GM21515 (cell line): Measurements from ENCODE around the gene GIGYF1.
A peak's percentile ranks its signal among the peaks of the same experiment; 100 is the strongest.

ENCODE experiments used
- ATAC-seq: cut with Tn5 transposase; IDR thresholded peaks from one replicate; pipeline ENCODE4 v1.9.1; 2021; ENCODE audit not compliant: unreplicated experiment

GIGYF1 gene

GRCh38 chr7:100685631-100686145 is 8.4 kb downstream of the GIGYF1 start:
- ATAC-seq, result no peak

- ATAC-seq, result no peak
Measured at GRCh38 chr7:100685049-100685605, 8.9 kb downstream of the GIGYF1 start.

GRCh38 chr7:100684534-100685042 is 9.5 kb downstream of the GIGYF1 start:
- no peak for ATAC-seq

- ATAC-seq, result no peak
Measured at GRCh38 chr7:100683659-100684533, 10.2 kb downstream of the GIGYF1 start.

- no peak for ATAC-seq
Measured at GRCh38 chr7:100682991-100683658, 10.9 kb downstream of the GIGYF1 start.

- no peak for ATAC-seq
Measured at GRCh38 chr7:100682228-100682741, 11.8 kb downstream of the GIGYF1 start.

GRCh38 chr7:100681491-100682227 is 12.4 kb downstream of the GIGYF1 start:
- ATAC-seq, result no peak

- no peak for ATAC-seq
Measured at GRCh38 chr7:100680576-100681271, 13.3 kb downstream of the GIGYF1 start.

GRCh38 chr7:100679927-100680575 is 14.0 kb downstream of the GIGYF1 start:
- no peak for ATAC-seq

GRCh38 chr7:100679129-100679926 is 14.7 kb downstream of the GIGYF1 start:
- ATAC-seq, result no peak

- ATAC-seq, result no peak
Measured at GRCh38 chr7:100678291-100678984, 15.6 kb downstream of the GIGYF1 start.

- no peak for ATAC-seq
Measured at GRCh38 chr7:100677308-100678267, 16.5 kb downstream of the GIGYF1 start.

- no peak for ATAC-seq
Measured at GRCh38 chr7:100676501-100677306, 17.3 kb downstream of the GIGYF1 start.

GRCh38 chr7:100675581-100676350 is 18.3 kb downstream of the GIGYF1 start:
- peak; percentile 28 for ATAC-seq

GRCh38 chr7:100675105-100675451 is 19.0 kb downstream of the GIGYF1 start:
- ATAC-seq, result no peak
